Measurements from ENCODE around the gene SMYD2.

DNA sequence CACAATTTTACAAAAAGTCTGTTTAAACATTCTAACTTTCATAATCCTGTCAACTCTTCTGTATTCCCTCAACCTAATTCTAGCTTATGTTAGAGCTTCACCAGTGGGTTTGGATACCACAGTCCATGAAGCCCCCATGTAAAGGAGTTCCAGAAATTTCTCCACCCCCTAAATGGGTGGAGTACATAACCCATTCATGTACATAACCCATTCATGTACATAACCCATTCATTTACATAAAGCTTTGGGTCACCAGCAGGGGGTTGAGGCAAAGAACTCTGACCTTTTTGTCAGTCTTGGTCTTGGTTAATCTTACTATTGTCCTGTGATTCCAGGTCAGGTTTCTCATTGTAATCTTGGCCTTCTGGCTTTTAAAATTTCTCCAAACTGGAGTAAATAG, 61.6 kb downstream of the SMYD2 start:
- TF ChIP-seq POLR2A (IDR thresholded peaks at IDR 0.05): no peak
- TF ChIP-seq, protein P1, sequence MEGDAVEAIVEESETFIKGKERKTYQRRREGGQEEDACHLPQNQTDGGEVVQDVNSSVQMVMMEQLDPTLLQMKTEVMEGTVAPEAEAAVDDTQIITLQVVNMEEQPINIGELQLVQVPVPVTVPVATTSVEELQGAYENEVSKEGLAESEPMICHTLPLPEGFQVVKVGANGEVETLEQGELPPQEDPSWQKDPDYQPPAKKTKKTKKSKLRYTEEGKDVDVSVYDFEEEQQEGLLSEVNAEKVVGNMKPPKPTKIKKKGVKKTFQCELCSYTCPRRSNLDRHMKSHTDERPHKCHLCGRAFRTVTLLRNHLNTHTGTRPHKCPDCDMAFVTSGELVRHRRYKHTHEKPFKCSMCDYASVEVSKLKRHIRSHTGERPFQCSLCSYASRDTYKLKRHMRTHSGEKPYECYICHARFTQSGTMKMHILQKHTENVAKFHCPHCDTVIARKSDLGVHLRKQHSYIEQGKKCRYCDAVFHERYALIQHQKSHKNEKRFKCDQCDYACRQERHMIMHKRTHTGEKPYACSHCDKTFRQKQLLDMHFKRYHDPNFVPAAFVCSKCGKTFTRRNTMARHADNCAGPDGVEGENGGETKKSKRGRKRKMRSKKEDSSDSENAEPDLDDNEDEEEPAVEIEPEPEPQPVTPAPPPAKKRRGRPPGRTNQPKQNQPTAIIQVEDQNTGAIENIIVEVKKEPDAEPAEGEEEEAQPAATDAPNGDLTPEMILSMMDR (IDR thresholded peaks at IDR 0.05): no peak

All from body of pancreas (tissue), 4 donors.